OCI-LY7 (cell line): Measurements from ENCODE around the gene ALOX5AP. TPM values are rescaled to one million over a fixed set of nuclear protein-coding genes. Genes with fewer than 3 reads are reported as not detected.

Experiments
- BruUV-seq: library from RNA; stranded (reverse); fragments of 400-500 nt; replicated peaks from 2 replicates; lab custom pipeline; 2021; lab: Mats Ljungman, UMichigan
- CTCF ChIA-PET: fragments of 300-600 bp; sonication (Branson Sonifier 250); formaldehyde crosslinking; loops from one replicate; lab custom pipeline; 2022; ENCODE audit warnings: antibody characterized with exemption; ENCODE audit not compliant: unreplicated experiment; lab: Charles Lee
- POLR2A ChIA-PET: fragments of 300-600 bp; sonication (Branson Sonifier 250); formaldehyde crosslinking; loops from one replicate; lab custom pipeline; 2022; ENCODE audit warnings: antibody characterized with exemption; lab: Charles Lee
- DNase-seq: peaks from one replicate; pipeline ENCODE4 v3.0.0-alpha.2; 2015; ENCODE audit warnings: low spot score
- H2AFZ ChIP-seq: fragments of 200-600 bp; sonication (generic), shearing (Covaris generic); 2 replicates; pipeline ENCODE4 v1.6.1; 2014; ENCODE audit warnings: mild to moderate bottlenecking, antibody characterized with exemption, low read length, moderate library complexity
- H3K27ac ChIP-seq: fragments of 200-600 bp; sonication (generic); 2 replicates; pipeline ENCODE4 v1.5.1; 2014; ENCODE audit warnings: mixed run types, low read depth, mild to moderate bottlenecking, moderate library complexity, low read length, inconsistent platforms; ENCODE audit not compliant: poor library complexity, severe bottlenecking
- H3K36me3 ChIP-seq: fragments of 200-600 bp; sonication (generic); 2 replicates; pipeline ENCODE4 v1.6.1; 2014; ENCODE audit warnings: mild to moderate bottlenecking, antibody characterized with exemption, low read length, moderate library complexity, mixed read lengths; ENCODE audit not compliant: insufficient read depth
- H3K4me1 ChIP-seq: fragments of 200-600 bp; sonication (generic); 2 replicates; pipeline ENCODE4 v1.5.1; 2014; ENCODE audit warnings: mild to moderate bottlenecking, low read length; ENCODE audit not compliant: insufficient read depth, poor library complexity, severe bottlenecking
- H3K4me2 ChIP-seq: fragments of 200-600 bp; sonication (generic); 2 replicates; pipeline ENCODE4 v1.6.1; 2014; ENCODE audit warnings: mild to moderate bottlenecking, low read length
- H3K4me3 ChIP-seq: fragments of 200-600 bp; sonication (generic); 2 replicates; pipeline ENCODE4 v1.5.1; 2014; ENCODE audit warnings: mild to moderate bottlenecking, low read depth, low read length; ENCODE audit not compliant: poor library complexity, severe bottlenecking
- H3K79me2 ChIP-seq: fragments of 200-600 bp; sonication (generic); 2 replicates; pipeline ENCODE4 v1.6.1; 2016; ENCODE audit warnings: low read depth, mild to moderate bottlenecking, low read length, moderate library complexity, mixed read lengths; ENCODE audit not compliant: insufficient read depth
- H3K9me2 ChIP-seq: fragments of 200-600 bp; sonication (generic); 2 replicates; pipeline ENCODE4 v1.6.1; 2016; ENCODE audit warnings: mild to moderate bottlenecking, low read length, mixed read lengths; ENCODE audit not compliant: insufficient read depth
- H3K9me3 ChIP-seq: fragments of 200-600 bp; sonication (generic); 2 replicates; pipeline ENCODE4 v1.6.1; 2014; ENCODE audit warnings: mild to moderate bottlenecking, mixed run types, low read length, mixed read lengths
- H4K20me1 ChIP-seq: fragments of 200-600 bp; sonication (generic); 2 replicates; pipeline ENCODE4 v1.6.1; 2014; ENCODE audit warnings: mild to moderate bottlenecking, antibody characterized with exemption, low read length, moderate library complexity, mixed read lengths; ENCODE audit not compliant: insufficient read depth
- EZH2phosphoT487 ChIP-seq: fragments of 200-600 bp; sonication (generic); IDR thresholded peaks from 2 replicates; pipeline ENCODE4 v1.6.1; 2018; ENCODE audit warnings: low read depth, borderline replicate concordance, mild to moderate bottlenecking, mixed run types, antibody characterized with exemption, low read length, moderate library complexity, mixed read lengths
- intact Hi-C: fragments of 100-400 bp; cut with micrococcal nuclease; formaldehyde crosslinking; loops from one replicate; pipeline ENCODE4 v1.10.0; 2022; ENCODE audit not compliant: unreplicated experiment
- total RNA-seq, 2 experiments: library from RNA; depleted of rRNA in 1 of 2; stranded (reverse); fragments of >200 nt in 1 of 2; shearing (Covaris generic) in 1 of 2; gene quantifications; 2 replicates each; pipeline ENCODE4 v1.2.3, GENCODE V29; 2014 to 2022
- TF ChIP-seq, protein P1 (sequence below): fragments of 200-600 bp; sonication (generic); conservative IDR thresholded peaks from 2 replicates; pipeline ENCODE4 v1.5.1; 2014; ENCODE audit warnings: mild to moderate bottlenecking, antibody characterized with exemption, low read length, moderate library complexity, mixed read lengths

ALOX5AP gene
- total RNA-seq, 2 experiments from 2014 or later = 89.9 to 90.9 TPM

DNA sequence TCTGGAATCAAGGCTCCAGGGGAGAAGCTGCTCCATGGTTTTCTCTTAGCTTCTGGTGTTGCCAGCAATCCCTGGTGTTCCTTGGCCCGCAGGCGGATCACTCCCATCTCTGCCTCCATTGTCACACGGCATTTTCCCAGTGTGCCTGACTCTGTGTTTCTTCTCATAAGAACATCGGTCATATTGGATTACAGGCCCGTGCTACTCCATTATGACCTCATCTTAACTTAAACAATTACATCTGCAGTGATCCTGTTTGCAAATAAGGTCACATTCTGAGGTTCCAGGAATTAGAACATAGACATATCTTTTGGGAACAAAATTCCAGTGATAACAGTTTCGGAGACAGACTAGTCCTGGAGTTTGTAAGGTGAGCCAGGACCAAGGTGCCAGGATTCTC is 23.5 kb upstream of the ALOX5AP start:
- Histone ChIP-seq H4K20me1 (no peaks in the 10 kb centered on the region), H3K79me2 (no peaks in the 10 kb centered on the region), H3K36me3 (no peaks in the 10 kb centered on the region), H3K9me2 (no peaks in the 10 kb centered on the region), H3K4me3 (no peak overlapping the region), H3K4me2 (no peak overlapping the region), H3K9me3 (no peaks in the 10 kb centered on the region), H2AFZ (no peak overlapping the region), H3K4me1 (no peaks in the 10 kb centered on the region), H3K27ac (no peak overlapping the region)
- CTCF ChIA-PET = no interaction called here
- BruUV-seq = no TSS peak
- intact Hi-C loops = no loop called here
- TF ChIP-seq EZH2phosphoT487 = no peak
- TF ChIP-seq, protein P1, sequence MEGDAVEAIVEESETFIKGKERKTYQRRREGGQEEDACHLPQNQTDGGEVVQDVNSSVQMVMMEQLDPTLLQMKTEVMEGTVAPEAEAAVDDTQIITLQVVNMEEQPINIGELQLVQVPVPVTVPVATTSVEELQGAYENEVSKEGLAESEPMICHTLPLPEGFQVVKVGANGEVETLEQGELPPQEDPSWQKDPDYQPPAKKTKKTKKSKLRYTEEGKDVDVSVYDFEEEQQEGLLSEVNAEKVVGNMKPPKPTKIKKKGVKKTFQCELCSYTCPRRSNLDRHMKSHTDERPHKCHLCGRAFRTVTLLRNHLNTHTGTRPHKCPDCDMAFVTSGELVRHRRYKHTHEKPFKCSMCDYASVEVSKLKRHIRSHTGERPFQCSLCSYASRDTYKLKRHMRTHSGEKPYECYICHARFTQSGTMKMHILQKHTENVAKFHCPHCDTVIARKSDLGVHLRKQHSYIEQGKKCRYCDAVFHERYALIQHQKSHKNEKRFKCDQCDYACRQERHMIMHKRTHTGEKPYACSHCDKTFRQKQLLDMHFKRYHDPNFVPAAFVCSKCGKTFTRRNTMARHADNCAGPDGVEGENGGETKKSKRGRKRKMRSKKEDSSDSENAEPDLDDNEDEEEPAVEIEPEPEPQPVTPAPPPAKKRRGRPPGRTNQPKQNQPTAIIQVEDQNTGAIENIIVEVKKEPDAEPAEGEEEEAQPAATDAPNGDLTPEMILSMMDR = no peak
- no peak for DNase-seq
- POLR2A ChIA-PET = no interaction called here

DNA sequence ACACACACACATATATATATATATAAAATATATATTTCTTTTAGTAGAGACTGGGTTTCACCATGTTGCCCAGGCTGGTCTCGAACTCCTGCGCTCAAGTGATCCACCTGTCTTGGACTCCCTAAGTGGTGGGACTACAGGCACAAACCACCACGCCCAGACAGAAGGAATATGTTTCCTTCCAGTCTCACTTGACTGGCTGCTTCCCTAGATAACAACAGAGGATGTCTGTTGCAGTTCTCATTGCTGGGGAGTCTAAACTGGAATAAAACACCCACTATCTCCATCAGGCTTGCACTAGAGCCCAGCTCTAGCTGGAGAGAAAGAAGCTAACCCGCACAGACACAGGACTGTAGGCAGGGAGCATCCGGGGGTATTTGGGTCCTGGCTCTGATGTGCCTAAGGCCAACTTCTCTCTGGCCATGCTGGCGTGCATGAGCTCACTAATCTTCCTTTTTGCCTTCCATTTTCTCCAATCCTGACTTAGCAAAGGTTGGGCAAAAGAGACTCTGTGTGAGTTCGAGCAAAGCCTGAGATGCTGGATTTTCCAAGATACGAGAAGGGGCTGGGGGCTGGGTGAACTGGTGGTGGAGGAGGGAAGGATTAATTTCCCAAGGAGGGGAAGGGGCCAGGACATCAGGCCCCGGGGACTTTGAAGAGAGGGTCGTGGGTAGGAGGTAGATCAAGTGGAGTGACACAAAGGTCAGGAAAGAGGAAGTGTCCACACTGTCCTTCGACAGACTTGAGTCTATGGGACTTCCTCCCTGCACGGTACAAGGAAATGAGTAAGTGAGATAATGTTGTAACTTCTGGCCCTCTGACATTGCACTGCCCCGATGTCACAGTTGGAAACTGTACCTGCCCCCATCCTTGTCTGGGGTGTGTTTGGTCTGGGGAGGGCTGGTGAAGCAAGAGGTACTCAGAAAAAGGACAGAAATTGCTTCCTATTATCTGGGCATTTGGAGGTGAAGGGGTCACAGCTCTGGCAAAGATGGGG is 22.5 kb upstream of the ALOX5AP start:
- Histone ChIP-seq H3K79me2 (no peaks in the 10 kb centered on the region), H3K9me3 (no peaks in the 10 kb centered on the region), H3K9me2 (no peaks in the 10 kb centered on the region), H3K4me1 (no peaks in the 10 kb centered on the region), H3K27ac (no peak overlapping the region), H3K36me3 (no peaks in the 10 kb centered on the region), H4K20me1 (no peaks in the 10 kb centered on the region), H3K4me2 (no peak overlapping the region), H2AFZ (no peak overlapping the region), H3K4me3 (no peak overlapping the region)
- TF ChIP-seq EZH2phosphoT487 = no peak
- intact Hi-C loops = no loop called here
- POLR2A ChIA-PET = no interaction called here
- CTCF ChIA-PET = no interaction called here
- no peak for DNase-seq
- no TSS peak for BruUV-seq

DNA sequence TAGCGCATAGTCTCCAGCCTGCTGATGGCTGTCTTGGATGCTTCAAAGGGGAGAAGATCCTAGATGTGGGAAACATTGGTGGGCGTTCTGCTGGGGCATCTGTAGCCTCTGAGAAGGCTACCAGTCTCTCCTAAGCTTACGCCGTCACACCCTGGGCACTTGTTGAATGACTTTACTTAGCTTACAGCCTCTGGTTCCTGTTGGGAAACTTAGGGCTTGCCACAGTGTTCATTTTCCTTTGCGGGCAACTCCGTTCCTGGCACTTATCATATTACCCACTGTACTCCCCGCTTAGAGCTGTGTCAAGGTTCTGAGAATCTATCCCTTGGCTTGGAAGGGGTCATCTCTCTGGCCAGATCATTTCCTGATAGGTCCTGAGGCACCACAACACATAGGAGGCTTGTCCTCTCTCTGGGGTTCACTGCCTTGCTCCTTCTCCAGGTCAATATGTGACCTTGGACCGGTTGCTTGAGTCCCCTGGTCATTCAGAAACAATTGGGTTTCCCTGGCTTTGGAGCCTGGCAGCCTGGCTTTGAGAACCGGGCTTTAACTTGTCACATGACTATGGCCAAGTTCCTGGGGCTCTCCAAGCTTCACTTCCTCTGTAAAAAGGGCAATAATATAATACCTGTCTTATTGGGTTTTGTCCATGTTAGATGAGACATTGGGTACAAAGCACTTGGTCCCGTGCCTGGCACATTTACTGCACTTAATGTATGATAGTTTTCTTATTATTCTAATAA is 20.5 kb upstream of the ALOX5AP start:
- H3K27ac ChIP-seq = no peak overlapping the region
- no peak overlapping the region for H3K4me2 ChIP-seq
- H3K4me3 ChIP-seq = no peak overlapping the region
- H3K79me2 ChIP-seq = no peaks in the 10 kb centered on the region
- H3K36me3 ChIP-seq = no peaks in the 10 kb centered on the region
- intact Hi-C loops = no loop called here
- H4K20me1 ChIP-seq = no peaks in the 10 kb centered on the region
- ChIA-PET POLR2A (interaction anchor here (0.6 kb wide), 4 partner anchors 21 to 103 kb away, joined by 3 to 5 read pairs (median 3); no protein-coding TSS in a partner anchor), CTCF (interaction anchor here (0.6 kb wide), 1 partner anchor 151 kb away, joined by 3 read pairs; no protein-coding TSS in a partner anchor)
- BruUV-seq = no TSS peak
- no peaks in the 10 kb centered on the region for H3K9me3 ChIP-seq
- H3K4me1 ChIP-seq = peaks cover 7% of the 10 kb centered on the region
- no peaks in the 10 kb centered on the region for H3K9me2 ChIP-seq
- DNase-seq = no peak
- TF ChIP-seq, protein P1 = no peak
- no peak for TF ChIP-seq EZH2phosphoT487
- no peak overlapping the region for H2AFZ ChIP-seq
